GM18873 (cell line): ENCODE data around the gene CBFA2T2.
A peak's percentile ranks its signal among the peaks of the same experiment; 100 is the strongest.

ENCODE experiments used
- ATAC-seq: cut with Tn5 transposase; IDR thresholded peaks from one replicate; pipeline ENCODE4 v1.9.1; 2021; ENCODE audit warnings: mild to moderate bottlenecking, moderate library complexity, moderate number of reproducible peaks; ENCODE audit not compliant: unreplicated experiment, low FRiP score

The CBFA2T2 gene

DNA sequence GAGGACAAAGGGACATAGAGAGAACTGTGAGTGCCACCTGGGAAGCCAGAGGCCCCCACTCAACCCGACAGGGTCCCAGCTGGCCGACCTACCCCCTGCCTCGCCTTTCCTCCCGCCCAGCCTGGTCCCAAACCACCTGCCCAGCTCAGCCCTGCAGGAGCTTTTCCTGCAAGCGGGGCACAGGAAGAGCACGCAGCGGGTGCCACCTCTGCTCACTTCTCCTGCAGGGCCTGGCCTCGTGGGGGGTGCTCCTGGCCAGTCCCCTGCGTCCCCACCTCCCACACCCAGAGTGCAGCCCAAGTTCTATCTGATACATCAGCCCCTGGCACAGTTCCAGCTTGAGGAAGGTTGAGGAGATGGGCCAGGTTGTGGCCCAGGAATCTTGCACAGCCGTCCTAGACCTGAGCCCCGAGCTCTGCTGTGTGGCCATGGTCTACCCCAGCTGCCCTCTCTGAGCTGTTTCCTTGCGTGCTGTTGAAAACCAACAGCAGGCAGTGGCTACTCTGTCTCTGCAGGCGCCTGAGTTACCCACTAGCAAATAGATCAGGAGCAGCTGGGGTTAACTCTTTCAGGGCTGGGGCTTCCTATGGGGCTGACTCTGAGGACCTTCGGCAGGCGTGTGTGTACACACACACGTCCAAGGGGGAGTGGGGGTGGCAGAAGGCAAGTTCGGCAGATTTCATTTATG is 182.7 kb downstream of the CBFA2T2 start:
- ATAC-seq: no peak

DNA sequence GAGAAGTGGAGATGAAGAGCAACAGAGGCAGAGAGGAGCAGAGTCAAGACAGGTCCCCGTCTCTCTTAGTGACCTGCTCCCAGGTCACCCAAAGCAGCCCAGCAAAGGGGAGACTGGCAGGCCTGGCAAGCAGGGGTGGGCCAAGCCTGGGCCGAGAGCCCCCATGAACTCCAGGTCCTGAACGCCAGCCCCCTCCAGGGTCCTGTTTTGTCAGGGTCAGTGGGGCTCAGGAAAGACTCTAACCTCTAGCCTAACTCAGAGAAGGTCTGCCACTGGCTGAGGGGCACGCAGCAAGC is 183.2 kb downstream of the CBFA2T2 start:
- ATAC-seq: no peak

GRCh38 chr20:33673410-33674293 is 183.8 kb downstream of the CBFA2T2 start:
- ATAC-seq: no peak

DNA sequence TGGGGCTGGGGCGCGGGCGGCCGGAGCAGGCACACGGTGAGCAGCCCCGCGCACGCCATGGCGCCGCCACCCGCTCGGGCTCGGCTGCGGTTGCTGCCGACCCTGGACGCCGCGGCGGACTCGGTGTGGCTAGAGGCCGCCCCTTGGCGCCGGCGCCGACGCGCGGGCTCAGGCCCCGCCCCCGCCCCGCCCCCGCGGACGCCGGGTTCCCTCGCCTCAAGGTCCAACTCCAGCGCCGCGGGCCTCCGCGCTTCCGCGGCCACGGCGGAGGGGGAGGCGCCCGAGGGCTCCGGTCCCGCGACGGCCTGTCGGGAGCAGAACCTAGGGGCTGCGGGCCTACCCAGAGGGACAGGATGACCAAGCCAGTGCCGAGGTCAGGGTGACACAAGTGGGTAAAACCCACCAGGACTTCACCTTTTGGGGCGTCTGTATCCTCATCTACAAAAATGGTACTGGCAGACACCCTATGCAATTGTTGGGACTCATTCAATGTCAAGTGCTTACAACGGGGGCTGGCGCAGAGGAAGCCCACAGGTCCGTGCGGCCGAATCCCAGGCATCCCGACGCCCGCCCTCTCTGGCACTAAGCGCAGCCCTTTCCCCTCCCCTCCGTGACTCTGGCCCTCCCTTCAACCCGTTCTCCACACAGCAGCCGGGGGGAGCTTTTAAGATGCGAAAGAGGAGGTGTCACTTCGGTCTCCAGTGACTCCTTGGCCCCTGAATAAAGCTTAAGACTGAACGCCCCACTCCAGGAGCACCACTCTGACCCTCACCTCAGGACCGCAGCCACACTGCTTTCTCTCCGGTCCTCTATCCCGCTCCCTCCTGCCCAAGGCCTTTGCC is 184.6 kb downstream of the CBFA2T2 start, which contains the start of gene NECAB3:
Gene NECAB3, minus strand, starts transcription at position 135 of the 842 bp plus-strand sequence. Its CDS starts 76 bp downstream, at position 59.
- ATAC-seq: no peak

DNA sequence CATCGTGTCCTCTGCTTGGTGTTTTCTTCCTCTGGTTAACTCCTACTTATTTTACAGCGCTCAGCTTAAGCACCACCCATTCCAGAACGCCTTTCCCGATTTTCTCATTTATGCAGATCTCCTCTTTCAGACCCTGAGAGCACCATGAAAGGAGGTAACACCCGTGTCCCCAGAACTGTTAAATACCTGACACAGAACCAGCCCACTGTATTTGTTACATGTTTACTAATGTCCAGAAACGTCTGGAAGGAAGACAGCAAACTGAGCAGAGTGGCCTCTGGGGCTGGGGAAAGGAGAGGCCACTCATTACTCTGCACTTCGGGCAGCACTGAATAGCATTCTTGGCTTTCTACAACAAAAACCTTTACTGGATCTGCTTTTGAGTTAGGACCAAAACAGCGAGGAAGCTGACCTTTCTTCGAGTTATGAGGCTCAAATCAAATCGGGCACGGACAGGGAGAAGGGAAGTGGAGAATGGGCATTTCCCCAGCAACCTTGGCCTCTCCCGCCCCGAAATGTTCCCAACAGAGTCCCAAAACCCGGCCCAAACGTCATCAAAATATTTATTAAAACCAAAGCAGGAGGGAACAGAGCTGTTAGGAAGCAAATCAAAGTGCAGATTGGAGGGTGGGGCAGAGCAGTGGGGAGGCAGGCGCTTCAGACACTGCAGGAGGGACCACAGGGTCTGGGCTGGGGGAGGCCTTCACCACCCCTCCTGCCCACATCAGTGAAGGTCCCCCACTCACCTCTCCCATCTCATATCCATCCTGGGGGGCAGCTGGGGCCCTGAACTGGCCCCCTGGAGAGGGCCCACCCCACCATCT is 185.5 kb downstream of the CBFA2T2 start:
- ATAC-seq: no peak

DNA sequence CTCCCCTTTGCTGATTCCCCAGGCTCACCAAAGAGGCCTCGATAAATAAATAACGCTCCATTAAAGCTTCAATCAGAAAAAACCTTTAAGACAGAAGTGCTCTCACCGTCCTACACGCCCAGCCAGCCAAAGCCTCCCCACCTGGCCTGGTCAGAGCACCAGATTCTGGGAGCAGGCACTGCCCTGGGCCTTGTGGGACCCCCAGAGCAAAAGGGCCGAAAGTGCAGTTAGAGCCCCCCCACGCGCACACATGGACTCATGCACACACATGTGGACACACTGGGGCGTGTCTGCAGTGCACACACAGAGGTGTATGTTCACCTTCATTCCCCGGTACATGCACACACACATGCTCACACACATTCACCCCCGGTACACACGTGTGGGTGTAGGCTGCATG is 186.2 kb downstream of the CBFA2T2 start:
- ATAC-seq: no peak

DNA sequence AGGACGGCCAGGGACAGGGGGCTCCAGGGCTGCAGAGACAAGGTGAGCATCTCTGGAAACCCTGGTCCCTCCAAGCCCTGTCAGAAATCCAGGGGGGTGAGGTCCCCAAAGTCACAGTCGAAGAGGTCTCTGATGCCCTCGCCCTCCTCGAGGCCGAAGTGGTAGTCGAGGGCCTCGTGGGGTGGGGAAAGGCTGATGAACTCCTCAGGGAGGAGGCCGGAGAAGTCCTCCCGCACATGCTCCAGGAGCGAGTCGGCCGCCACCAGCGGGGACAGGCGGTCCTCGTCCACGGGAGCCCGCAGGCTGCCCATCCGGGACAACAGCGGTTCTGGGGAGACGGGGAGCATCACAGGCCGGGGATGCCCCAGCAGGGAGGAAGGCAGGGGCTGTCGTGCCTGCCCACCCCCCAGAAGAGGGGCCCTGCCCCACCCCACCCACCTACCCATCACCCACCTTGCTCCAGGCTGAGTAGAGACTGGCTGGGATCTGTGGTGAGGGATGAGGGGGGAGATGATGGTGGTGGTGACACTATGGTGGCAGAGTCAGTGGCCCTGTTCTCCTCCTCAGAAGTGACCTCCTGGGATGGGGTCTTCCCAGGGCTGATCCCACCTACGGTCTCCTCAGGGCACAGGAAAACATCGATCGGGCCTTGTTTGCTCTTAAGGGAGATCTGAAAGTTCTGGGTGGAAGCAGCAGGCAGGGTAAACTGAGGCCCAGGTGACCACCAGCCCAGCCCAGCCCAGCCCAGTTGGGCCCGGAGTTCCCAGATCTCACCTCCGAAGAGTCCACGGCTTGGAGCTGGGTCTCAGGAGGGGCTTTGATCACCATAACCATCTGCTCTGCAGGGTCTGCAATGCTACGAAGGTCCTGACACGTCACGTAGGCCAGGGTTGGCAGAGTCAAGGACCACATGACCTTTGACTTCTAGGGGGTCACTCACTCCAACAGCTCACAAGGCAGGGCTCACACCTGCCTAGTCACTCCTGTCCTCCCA is 187.1 kb downstream of the CBFA2T2 start:
- no peak for ATAC-seq

GRCh38 chr20:33677991-33678702 is 188.3 kb downstream of the CBFA2T2 start:
- no peak for ATAC-seq

DNA sequence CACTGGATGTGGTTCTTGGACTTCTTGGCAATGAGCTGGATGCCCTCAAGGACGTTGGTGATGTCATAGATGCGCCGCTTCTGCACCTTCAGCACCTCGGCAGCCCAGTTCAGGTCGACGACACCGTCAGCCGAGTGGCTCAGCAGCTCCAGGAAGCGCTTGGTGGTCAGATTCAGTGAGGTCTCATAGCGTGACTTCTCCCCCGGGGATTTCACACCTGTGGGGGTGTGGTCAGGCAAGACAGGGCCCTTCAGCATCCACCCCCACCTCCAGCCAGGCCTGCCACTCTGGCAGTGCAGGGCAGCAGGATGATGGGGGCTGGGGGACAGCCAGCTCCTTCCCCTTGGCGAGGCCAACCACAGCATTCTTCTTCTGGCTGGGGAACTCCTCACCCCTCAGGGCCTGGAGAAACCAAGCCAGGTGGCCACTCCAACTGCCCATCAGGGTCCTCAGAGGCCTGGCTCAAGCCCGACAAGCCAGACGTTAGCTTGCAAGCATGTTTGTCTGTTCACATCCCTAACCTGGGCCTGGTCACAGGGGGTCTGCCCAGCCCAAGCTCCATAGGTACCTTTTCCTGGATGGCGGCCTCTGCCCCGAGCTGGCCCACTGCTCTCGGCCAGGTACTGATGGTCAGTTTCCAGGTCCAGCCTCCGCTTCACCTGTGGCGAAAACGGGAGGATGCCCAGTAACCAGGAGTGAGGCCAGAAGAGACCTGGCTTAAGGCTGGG is 190.0 kb downstream of the CBFA2T2 start:
- no peak for ATAC-seq

GRCh38 chr20:33680686-33681085 is 190.8 kb downstream of the CBFA2T2 start:
- ATAC-seq: no peak

DNA sequence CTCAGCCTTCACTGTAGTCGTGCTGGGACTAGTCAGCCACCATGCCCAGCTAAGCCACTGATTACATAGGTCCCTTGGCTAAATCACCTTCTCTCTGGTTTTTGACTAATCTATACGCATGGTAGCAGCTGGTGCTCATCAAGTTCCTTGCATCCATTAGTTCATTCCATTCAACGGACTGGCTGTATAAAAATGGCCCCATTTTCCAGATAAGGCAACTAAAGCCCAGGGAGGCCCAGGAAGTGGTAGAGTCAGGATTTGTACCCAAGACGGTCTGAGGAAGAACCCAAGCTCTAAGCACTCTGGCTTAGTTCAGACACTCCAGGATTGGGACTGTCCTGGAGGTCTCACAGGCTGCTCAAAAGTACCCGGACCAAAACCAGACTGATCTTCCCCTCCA is 191.4 kb downstream of the CBFA2T2 start:
- no peak for ATAC-seq

GRCh38 chr20:33681728-33682353 is 191.9 kb downstream of the CBFA2T2 start:
- no peak for ATAC-seq

DNA sequence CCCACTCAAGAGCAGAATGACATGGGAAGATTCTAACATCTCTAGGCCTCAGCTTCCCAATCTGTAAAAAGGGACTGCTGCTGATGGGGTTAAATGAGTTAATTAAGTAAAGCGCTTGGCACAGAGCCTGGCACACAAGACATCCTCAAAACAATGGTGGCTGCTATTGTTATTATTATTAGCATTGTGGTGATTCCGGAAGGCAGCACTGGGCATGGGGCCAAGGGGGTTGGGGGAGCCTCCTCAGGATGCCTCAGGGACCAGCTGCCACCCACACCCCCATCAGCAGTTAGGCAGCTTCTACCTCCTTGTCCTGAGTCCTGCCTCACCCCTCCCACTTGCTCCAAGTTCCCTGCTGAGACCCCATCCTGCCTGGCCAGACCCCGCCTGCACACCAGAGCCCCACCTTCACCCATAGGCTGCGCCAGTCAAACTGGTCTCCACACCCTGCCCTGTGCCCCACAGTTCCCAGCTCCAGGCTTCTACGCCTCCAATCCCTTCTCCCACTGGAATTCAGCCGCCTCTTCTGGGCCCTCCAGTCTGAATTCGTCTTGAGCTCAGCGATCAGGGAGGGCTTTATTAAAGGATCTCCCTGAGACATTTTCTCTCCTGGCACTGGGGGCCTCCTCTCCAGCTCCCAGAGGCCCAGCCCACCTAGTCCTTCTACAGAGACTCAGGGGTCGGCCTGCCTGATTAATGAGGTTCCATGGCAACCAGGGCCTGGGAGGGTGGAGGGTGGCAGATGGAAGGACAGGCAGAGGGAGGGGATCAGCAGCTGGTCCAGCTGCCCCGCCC is 194.8 kb downstream of the CBFA2T2 start:
- no peak for ATAC-seq

- ATAC-seq: no peak
Observed at GRCh38 chr20:33685328-33686099, 195.6 kb downstream of the CBFA2T2 start.

GRCh38 chr20:33686100-33686983 is 196.4 kb downstream of the CBFA2T2 start, which contains the start of gene E2F1:
E2F1 (minus strand) TSS chr20:33686385; CDS start chr20:33686264, 121 bp downstream.
- ATAC-seq: peak; percentile 55
